HG03354 (cell line): ENCODE results near the gene ESRRG.
"Not testable (repeated sequence)": the region's sequence is repeated elsewhere in the genome, so short reads cannot be mapped to it uniquely, and the experiment has no call there.

Experiments
- ATAC-seq: cut with Tn5 transposase; IDR thresholded peaks from one replicate; pipeline ENCODE4 v1.9.1; 2021; ENCODE audit warnings: mild to moderate bottlenecking; ENCODE audit not compliant: unreplicated experiment, poor library complexity, severe bottlenecking

ESRRG gene

GRCh38 chr1:216531263-216532239 is 191.7 kb downstream of the ESRRG start:
- peak; percentile 51 for ATAC-seq

GRCh38 chr1:216529851-216530250 is 193.4 kb downstream of the ESRRG start:
- ATAC-seq = not testable (repeated sequence)

- ATAC-seq = peak; percentile 92
Measured at GRCh38 chr1:216528816-216529215, 194.4 kb downstream of the ESRRG start.

- ATAC-seq = no peak
Measured at GRCh38 chr1:216523449-216524190, 199.6 kb downstream of the ESRRG start.

- ATAC-seq = no peak
Measured at GRCh38 chr1:216523043-216523442, 200.2 kb downstream of the ESRRG start.

GRCh38 chr1:216521477-216521876 is 201.8 kb downstream of the ESRRG start:
- no peak for ATAC-seq

GRCh38 chr1:216518844-216519627 is 204.2 kb downstream of the ESRRG start:
- no peak for ATAC-seq

GRCh38 chr1:216502528-216503162 is 220.6 kb downstream of the ESRRG start:
- no peak for ATAC-seq

GRCh38 chr1:216500273-216500967 is 222.8 kb downstream of the ESRRG start:
- ATAC-seq = no peak

GRCh38 chr1:216499581-216500272 is 223.5 kb downstream of the ESRRG start:
- ATAC-seq = no peak

GRCh38 chr1:216498277-216498676 is 225.0 kb downstream of the ESRRG start:
- ATAC-seq = no peak

GRCh38 chr1:216485042-216485441 is 238.2 kb downstream of the ESRRG start:
- ATAC-seq = no peak

GRCh38 chr1:216483672-216484401 is 239.4 kb downstream of the ESRRG start:
- ATAC-seq = no peak

GRCh38 chr1:216482620-216483019 is 240.6 kb downstream of the ESRRG start:
- ATAC-seq = no peak

GRCh38 chr1:216478238-216478637 is 245.0 kb downstream of the ESRRG start:
- ATAC-seq = no peak

- ATAC-seq = no peak
Measured at GRCh38 chr1:216476341-216476740, 246.9 kb downstream of the ESRRG start.

- ATAC-seq = no peak
Measured at GRCh38 chr1:216475659-216476276, 247.5 kb downstream of the ESRRG start.
